Measurements from ENCODE around the gene SLC39A11. TPM values are rescaled to one million over a fixed set of nuclear protein-coding genes. Genes with fewer than 3 reads are reported as not detected.

Gene SLC39A11
- polyA plus RNA-seq, 1 of the 3 experiments (the other 2 are of a cell fraction): 23.5 TPM

DNA sequence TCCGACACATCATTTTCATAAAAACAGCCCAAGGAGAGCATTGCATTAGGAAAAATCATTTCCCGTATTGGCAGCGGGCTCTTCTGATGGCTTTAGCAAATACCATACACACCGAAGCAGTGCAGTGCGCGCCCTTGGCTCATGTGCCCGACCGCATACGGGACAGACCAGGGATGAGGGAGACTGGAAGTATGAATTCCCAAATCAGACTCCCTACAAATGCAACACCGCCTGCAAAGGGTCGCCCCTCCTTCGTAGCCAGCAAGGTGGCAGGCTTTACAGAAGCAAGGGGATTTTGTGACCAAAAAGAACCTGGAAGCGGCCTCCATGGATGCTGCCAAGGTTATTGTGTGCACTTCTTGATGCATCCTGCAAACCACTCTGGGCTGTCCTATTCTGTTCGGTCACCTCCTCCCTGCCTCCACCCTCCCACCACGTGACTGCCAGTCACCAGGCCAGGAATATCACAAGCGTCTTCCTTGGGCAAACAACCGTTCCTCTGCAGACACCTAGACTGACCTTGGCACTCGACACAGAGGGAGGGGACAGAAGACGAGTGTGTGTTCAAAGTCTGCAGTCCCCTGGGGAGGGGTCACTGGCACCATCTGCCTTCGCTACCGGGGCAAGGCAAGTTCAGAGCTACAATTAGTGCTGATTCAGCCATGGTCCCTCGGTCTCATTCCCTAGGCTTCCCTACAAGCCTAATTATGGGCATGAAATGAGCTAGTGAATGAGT, 460.4 kb downstream of the SLC39A11 start (continued):
- TF ChIP-seq USF2 (IDR thresholded peaks at IDR 0.05; ENCODE audit: borderline replicate concordance, low read depth, low read length) (no peak), MAX (IDR thresholded peaks at IDR 0.05; ENCODE audit: low read depth) (no peak), POLR2AphosphoS5 (IDR thresholded peaks at IDR 0.05; ENCODE audit: low read depth, low read length) (no peak), EP300 (IDR thresholded peaks at IDR 0.05; ENCODE audit: borderline replicate concordance in 1 of 2, low read depth in 1 of 2, low read length in 1 of 2) (no peak), EZH2phosphoT487 (IDR thresholded peaks at IDR 0.05; ENCODE audit: borderline replicate concordance, low read depth) (no peak), GATA2 (CRISPR knock-in tag; IDR thresholded peaks at IDR 0.05) (no peak)

- Histone ChIP-seq H3K27ac (ENCODE audit: low read depth in 2 of 2, low read length in 1 of 2) (no peak overlapping the region), H2AFZ (ENCODE audit: low read depth) (no peak overlapping the region), H3K9me2 (no peaks in the 10 kb centered on the region), H4K20me1 (ENCODE audit: insufficient read depth) (no peaks in the 10 kb centered on the region), H3F3A (replicated peaks; ENCODE audit: insufficient read depth) (no peaks in the 10 kb centered on the region), H3K9ac (no peak overlapping the region), H3K4me1 (ENCODE audit: control insufficient read depth in 1 of 2, insufficient read depth in 2 of 2, low read depth in 1 of 2, low read length in 1 of 2) (peaks cover 0 to 5% of the 10 kb centered on the region in 2 experiments; a peak in 1 of 4 replicates), H3K4me3 (ENCODE audit: low read depth in 2 of 2, low read length in 1 of 2) (no peak overlapping the region), H3K9me3 (no peaks in the 10 kb centered on the region), H3K4me2 (no peak overlapping the region), H3K27me3 (ENCODE audit: insufficient read depth) (no peaks in the 10 kb centered on the region), H3K79me2 (ENCODE audit: insufficient read depth) (no peaks in the 10 kb centered on the region), H3K36me3 (replicated peaks in 1 of 2; ENCODE audit: control insufficient read depth in 1 of 2, insufficient read depth in 2 of 2, low read length in 1 of 2) (no peaks in the 10 kb centered on the region)
- POLR2A ChIA-PET: no interaction called here
- DNase-seq: no peak
- CTCF ChIA-PET: interaction anchor here (1.1 kb wide), 1 partner anchor 13 kb away, joined by 4 read pairs; no protein-coding TSS in a partner anchor
- 91% methylated on average over 6 of the region's 9 CpGs for WGBS (ENCODE audit: low lambda C conversion rate)
- no peak for TF ChIP-seq USF2 (IDR thresholded peaks at IDR 0.05; ENCODE audit: borderline replicate concordance, low read depth, low read length)
- no peak for TF ChIP-seq JUND (IDR thresholded peaks at IDR 0.05)
- TF ChIP-seq NFIC (IDR thresholded peaks at IDR 0.05; ENCODE audit: borderline replicate concordance): no peak
- no peak for TF ChIP-seq FOXJ3 (CRISPR knock-in tag; IDR thresholded peaks at IDR 0.05)
- no peak for TF ChIP-seq RAD21 (IDR thresholded peaks at IDR 0.05; ENCODE audit: low read length)
- TF ChIP-seq, protein P1, sequence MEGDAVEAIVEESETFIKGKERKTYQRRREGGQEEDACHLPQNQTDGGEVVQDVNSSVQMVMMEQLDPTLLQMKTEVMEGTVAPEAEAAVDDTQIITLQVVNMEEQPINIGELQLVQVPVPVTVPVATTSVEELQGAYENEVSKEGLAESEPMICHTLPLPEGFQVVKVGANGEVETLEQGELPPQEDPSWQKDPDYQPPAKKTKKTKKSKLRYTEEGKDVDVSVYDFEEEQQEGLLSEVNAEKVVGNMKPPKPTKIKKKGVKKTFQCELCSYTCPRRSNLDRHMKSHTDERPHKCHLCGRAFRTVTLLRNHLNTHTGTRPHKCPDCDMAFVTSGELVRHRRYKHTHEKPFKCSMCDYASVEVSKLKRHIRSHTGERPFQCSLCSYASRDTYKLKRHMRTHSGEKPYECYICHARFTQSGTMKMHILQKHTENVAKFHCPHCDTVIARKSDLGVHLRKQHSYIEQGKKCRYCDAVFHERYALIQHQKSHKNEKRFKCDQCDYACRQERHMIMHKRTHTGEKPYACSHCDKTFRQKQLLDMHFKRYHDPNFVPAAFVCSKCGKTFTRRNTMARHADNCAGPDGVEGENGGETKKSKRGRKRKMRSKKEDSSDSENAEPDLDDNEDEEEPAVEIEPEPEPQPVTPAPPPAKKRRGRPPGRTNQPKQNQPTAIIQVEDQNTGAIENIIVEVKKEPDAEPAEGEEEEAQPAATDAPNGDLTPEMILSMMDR (IDR thresholded peaks at IDR 0.05): no peak
- no peak for TF ChIP-seq MEF2A (IDR thresholded peaks at IDR 0.05; ENCODE audit: borderline replicate concordance, low read depth)
- TF ChIP-seq SMC3 (IDR thresholded peaks at IDR 0.05; ENCODE audit: low read depth, low read length): no peak
- TF ChIP-seq ZBTB33 (IDR thresholded peaks at IDR 0.05; ENCODE audit: borderline replicate concordance, low read depth): no peak
- no peak for TF ChIP-seq TEAD4 (IDR thresholded peaks at IDR 0.05; ENCODE audit: borderline replicate concordance, insufficient read depth)
- TF ChIP-seq NRF1 (IDR thresholded peaks at IDR 0.05; ENCODE audit: low read depth, low read length): no peak
- TF ChIP-seq, protein P2, sequence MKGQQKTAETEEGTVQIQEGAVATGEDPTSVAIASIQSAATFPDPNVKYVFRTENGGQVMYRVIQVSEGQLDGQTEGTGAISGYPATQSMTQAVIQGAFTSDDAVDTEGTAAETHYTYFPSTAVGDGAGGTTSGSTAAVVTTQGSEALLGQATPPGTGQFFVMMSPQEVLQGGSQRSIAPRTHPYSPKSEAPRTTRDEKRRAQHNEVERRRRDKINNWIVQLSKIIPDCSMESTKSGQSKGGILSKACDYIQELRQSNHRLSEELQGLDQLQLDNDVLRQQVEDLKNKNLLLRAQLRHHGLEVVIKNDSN (IDR thresholded peaks at IDR 0.05; ENCODE audit: borderline replicate concordance, low read depth): no peak
- no peak for TF ChIP-seq CHD2 (IDR thresholded peaks at IDR 0.05; ENCODE audit: low read length, partially characterized antibody)
- no peak for TF ChIP-seq FOXM1 (IDR thresholded peaks at IDR 0.05; ENCODE audit: low read depth)
- TF ChIP-seq REST (IDR thresholded peaks at IDR 0.05; ENCODE audit: low read depth, low read length): no peak
Observed at GRCh38 chr17:72631568-72631948, 460.9 kb downstream of the SLC39A11 start.
